Keratinocyte (primary cell): ENCODE measurements around the gene CASTOR1. TPM values are rescaled to one million over a fixed set of nuclear protein-coding genes. Genes with fewer than 3 reads are reported as not detected.

Source experiments
- DNase-seq: peaks from one replicate; pipeline ENCODE4 v3.0.0-alpha.2; 2011; ENCODE audit warnings: low read depth, missing footprints, low spot score
- FAIRE-seq: peaks from 2 replicates; lab custom pipeline; 2011; peaks lifted over from hg19 to GRCh38; lab: Jason Lieb, UNC
- H2AFZ ChIP-seq: 2 replicates; pipeline ENCODE4 v1.6.0; 2012; ENCODE audit warnings: low read length, control low read depth, inconsistent platforms; ENCODE audit not compliant: control insufficient read depth
- H3K27ac ChIP-seq: 2 replicates; pipeline ENCODE4 v1.5.1; 2011; ENCODE audit warnings: low read length; ENCODE audit not compliant: control insufficient read depth, insufficient read depth
- H3K27me3 ChIP-seq: 3 replicates; pipeline ENCODE4 v1.6.0; 2011; ENCODE audit warnings: low read length; ENCODE audit not compliant: control insufficient read depth, insufficient read depth; ENCODE audit errors: extremely low read depth
- H3K36me3 ChIP-seq, 2 experiments: 2 replicates in 1 of 2; 3 replicates in 1 of 2; pipeline ENCODE4 v1.5.1; 2011; ENCODE audit warnings: low read length in 2 of 2, mild to moderate bottlenecking in 1 of 2; ENCODE audit not compliant: control insufficient read depth in 2 of 2, insufficient read depth in 2 of 2; ENCODE audit errors: extremely low read depth in 1 of 2
- H3K4me1 ChIP-seq: 3 replicates; pipeline ENCODE4 v1.5.1; 2011; ENCODE audit warnings: low read length; ENCODE audit not compliant: control insufficient read depth, insufficient read depth; ENCODE audit errors: extremely low read depth
- H3K4me2 ChIP-seq: 3 replicates; pipeline ENCODE4 v1.6.0; 2011; ENCODE audit warnings: low read depth, low read length; ENCODE audit not compliant: control insufficient read depth, insufficient read depth; ENCODE audit errors: extremely low read depth
- H3K4me3 ChIP-seq, 3 experiments: fragments of 200-600 bp in 1 of 3; sonication (generic) in 1 of 3; 2 replicates in 2 of 3; 3 replicates in 1 of 3; pipeline ENCODE4 v1.5.1; 2011 to 2016; ENCODE audit warnings: low read length in 3 of 3, mild to moderate bottlenecking in 3 of 3, control low read depth in 2 of 3, inconsistent platforms in 1 of 3, low read depth in 1 of 3, mixed read lengths in 1 of 3, mixed run types in 1 of 3, moderate library complexity in 1 of 3; ENCODE audit not compliant: control insufficient read depth in 2 of 3, insufficient read depth in 2 of 3; ENCODE audit errors: extremely low read depth in 1 of 3
- H3K79me2 ChIP-seq: 2 replicates; pipeline ENCODE4 v1.6.0; 2012; ENCODE audit warnings: low read length; ENCODE audit not compliant: control insufficient read depth, insufficient read depth
- H3K9ac ChIP-seq: 3 replicates; pipeline ENCODE4 v1.6.0; 2011; ENCODE audit warnings: low read length; ENCODE audit not compliant: control insufficient read depth, insufficient read depth; ENCODE audit errors: extremely low read depth
- H3K9me1 ChIP-seq: 3 replicates; pipeline ENCODE4 v1.6.0; 2011; ENCODE audit warnings: low read length; ENCODE audit not compliant: control insufficient read depth, insufficient read depth; ENCODE audit errors: extremely low read depth
- H3K9me3 ChIP-seq: 2 replicates; pipeline ENCODE4 v1.5.1; 2012; ENCODE audit warnings: low read depth, low read length; ENCODE audit not compliant: control insufficient read depth
- H4K20me1 ChIP-seq: 3 replicates; pipeline ENCODE4 v1.6.0; 2011; ENCODE audit warnings: low read length; ENCODE audit not compliant: control insufficient read depth, insufficient read depth; ENCODE audit errors: extremely low read depth
- EZH2 ChIP-seq: IDR thresholded peaks from one replicate; pipeline ENCODE4 v1.6.1; 2012; ENCODE audit warnings: inconsistent platforms, mild to moderate bottlenecking, low read length, moderate library complexity
- dilution Hi-C: fragments of 300-500 bp; cut with MboI; formaldehyde crosslinking; loops from one replicate; pipeline ENCODE4 v1.7.0; 2020; ENCODE audit warnings: low sequenced_read_pairs; ENCODE audit not compliant: extremely low pct_ligation_motif_present
- polyA plus RNA-seq, 5 experiments: library from polyadenylated mRNA; depleted of rRNA in 3 of 5; stranded (reverse) in 3 of 5; stranded (forward) in 1 of 5; unstranded in 1 of 5; fragments of >200 nt; gene quantifications; 1 replicate in 1 of 5; 2 replicates in 3 of 5; 3 replicates in 1 of 5; pipeline versions ENCODE4 v1.2.1 to v1.2.3, GENCODE V29; 2011 to 2012; ENCODE audit warnings: missing spikeins in 2 of 5, low read depth in 1 of 5, low replicate concordance in 1 of 5
- TF ChIP-seq, protein P1 (sequence below), 3 experiments: IDR thresholded peaks in 1 of 3; conservative IDR thresholded peaks in 1 of 3; optimal IDR thresholded peaks in 1 of 3; 2 replicates in 2 of 3; 3 replicates in 1 of 3; pipeline versions ENCODE3 to v1.5.1; 2011; ENCODE audit warnings: low read length in 3 of 3, mild to moderate bottlenecking in 3 of 3, moderate library complexity in 2 of 3, control low read depth in 1 of 3, inconsistent platforms in 1 of 3; ENCODE audit not compliant: insufficient read depth in 2 of 3; ENCODE audit errors: extremely low read depth in 1 of 3

The CASTOR1 gene
- polyA plus RNA-seq, 1 donor (not counting 4 experiments of a cell fraction or from before 2014, with no cell fraction given), result 9.1 TPM

DNA sequence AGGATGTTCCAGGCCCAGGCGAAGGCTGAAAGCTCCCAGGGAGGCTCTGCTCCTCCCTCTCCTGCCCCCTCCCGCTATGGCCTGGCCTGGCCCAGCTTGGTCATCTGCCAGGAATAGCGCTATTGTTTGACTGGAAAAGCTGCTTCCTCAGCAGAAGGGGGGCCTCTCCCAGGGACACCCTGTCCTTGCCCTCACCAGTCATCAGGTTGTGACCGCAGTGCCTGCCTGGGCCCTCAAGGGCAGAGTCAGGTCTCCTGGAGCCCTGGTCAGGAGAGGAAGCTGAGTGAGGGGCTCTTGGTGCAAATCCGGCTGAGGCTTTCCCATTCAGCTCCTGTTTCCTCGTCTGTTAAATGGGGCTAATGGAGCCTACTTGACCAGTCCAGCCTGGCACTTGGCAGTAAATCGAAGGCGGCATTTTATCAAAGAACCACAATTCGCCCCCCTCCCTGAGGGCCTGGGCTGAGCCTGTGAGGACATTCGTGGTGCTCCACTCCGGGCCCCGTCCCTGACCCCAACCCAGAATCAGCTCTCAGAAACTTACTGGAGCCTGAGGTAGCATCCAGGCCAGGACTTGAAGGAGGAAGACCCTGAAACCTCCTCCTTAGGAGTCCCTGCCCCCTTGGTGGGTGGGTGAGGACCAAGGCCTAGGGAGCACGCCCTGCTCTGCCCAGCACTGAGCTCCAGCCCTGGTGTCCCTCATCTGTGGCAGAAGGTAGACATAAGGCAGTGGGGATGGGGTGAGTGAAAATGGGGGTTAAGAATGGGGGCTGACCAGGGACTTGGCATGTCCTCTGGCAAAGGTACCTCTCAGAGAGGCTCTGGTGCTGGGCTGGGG, 2.0 kb upstream of the CASTOR1 start:
- DNase-seq (no peak), FAIRE-seq (peak; percentile 32)
- TF ChIP-seq EZH2, result no peak
- TF ChIP-seq, protein P1, sequence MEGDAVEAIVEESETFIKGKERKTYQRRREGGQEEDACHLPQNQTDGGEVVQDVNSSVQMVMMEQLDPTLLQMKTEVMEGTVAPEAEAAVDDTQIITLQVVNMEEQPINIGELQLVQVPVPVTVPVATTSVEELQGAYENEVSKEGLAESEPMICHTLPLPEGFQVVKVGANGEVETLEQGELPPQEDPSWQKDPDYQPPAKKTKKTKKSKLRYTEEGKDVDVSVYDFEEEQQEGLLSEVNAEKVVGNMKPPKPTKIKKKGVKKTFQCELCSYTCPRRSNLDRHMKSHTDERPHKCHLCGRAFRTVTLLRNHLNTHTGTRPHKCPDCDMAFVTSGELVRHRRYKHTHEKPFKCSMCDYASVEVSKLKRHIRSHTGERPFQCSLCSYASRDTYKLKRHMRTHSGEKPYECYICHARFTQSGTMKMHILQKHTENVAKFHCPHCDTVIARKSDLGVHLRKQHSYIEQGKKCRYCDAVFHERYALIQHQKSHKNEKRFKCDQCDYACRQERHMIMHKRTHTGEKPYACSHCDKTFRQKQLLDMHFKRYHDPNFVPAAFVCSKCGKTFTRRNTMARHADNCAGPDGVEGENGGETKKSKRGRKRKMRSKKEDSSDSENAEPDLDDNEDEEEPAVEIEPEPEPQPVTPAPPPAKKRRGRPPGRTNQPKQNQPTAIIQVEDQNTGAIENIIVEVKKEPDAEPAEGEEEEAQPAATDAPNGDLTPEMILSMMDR (optimal IDR thresholded peaks at IDR 0.05 in 1 of 3, IDR thresholded peaks at IDR 0.05 in 1 of 3, conservative IDR thresholded peaks at IDR 0.05 in 1 of 3; ENCODE audit: extremely low read depth in 1 of 3, insufficient read depth in 2 of 3, low read length in 3 of 3), result no peak
- Histone ChIP-seq H4K20me1 (no peaks in the 10 kb centered on the region), H3K9me1 (no peaks in the 10 kb centered on the region), H3K36me3 (peaks cover 28 to 30% of the 10 kb centered on the region in 2 experiments), H3K27ac (peak overlapping the region; percentile 70), H3K9me3 (no peaks in the 10 kb centered on the region), H3K4me2 (no peak overlapping the region), H3K4me3 (no peak overlapping the region), H3K4me1 (peaks cover 26% of the 10 kb centered on the region), H3K79me2 (no peaks in the 10 kb centered on the region), H3K9ac (no peak overlapping the region), H3K27me3 (no peaks in the 10 kb centered on the region), H2AFZ (no peak overlapping the region)
- dilution Hi-C loops, result no loop called here

DNA sequence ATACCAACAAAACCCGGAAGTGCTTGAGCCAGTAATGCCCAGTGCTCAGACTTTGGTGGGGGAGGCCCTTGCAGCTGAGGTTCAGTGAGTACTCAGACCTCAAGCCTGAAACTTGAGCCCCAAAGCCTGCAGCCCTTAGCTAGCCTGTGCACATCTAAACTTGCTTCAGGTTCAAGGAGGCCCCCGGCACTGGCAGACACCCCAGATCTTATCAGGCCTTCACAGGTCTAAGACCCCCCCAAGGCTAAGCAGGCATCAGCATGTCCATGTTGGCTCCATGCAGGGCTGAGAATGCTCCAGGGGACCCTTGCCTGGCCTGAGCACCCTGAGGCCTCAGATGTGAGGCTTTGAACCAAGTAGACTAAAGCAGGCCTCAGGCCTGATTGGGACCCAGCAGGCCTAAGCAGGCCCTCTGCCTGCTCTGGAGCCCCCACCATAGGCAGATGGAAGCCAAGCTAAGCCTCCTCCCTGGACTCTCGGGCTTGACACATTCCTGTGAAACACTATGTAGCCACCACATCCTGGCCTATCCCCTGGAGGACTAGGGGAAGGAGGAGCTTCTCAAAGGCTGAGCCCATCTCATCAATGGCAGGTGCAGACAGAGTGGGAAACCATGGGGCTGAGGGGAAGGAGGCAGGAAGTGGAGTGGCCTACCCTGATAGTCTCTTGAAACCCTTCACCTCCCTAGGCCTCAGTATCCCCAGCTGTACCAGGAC, 1.2 kb upstream of the CASTOR1 start:
- Histone ChIP-seq H3K9me3 (no peaks in the 10 kb centered on the region), H3K4me2 (peak overlapping the region; percentile 90), H4K20me1 (no peaks in the 10 kb centered on the region), H3K4me1 (peaks cover 26% of the 10 kb centered on the region), H3K27ac (peak overlapping the region; percentile 70), H2AFZ (no peak overlapping the region), H3K4me3 (peak overlapping the region in 2 of 3 experiments; percentile 58 to 70), H3K36me3 (peaks cover 22 to 25% of the 10 kb centered on the region in 2 experiments), H3K9me1 (no peaks in the 10 kb centered on the region), H3K27me3 (no peaks in the 10 kb centered on the region), H3K79me2 (no peaks in the 10 kb centered on the region), H3K9ac (peak overlapping the region; percentile 51)
- no peak for TF ChIP-seq EZH2
- TF ChIP-seq, protein P1 (optimal IDR thresholded peaks at IDR 0.05 in 1 of 3, IDR thresholded peaks at IDR 0.05 in 1 of 3, conservative IDR thresholded peaks at IDR 0.05 in 1 of 3; ENCODE audit: extremely low read depth in 1 of 3, insufficient read depth in 2 of 3, low read length in 3 of 3), result no peak
- DNase-seq (peak; percentile 61), FAIRE-seq (peak; percentile 87)
- dilution Hi-C loops, result no loop called here
